Activated T-cell treated with anti-CD3 and anti-CD28 coated beads for 4 hours (primary cell): ENCODE data around the gene JTB.
A peak's percentile ranks its signal among the peaks of the same experiment; 100 is the strongest.
"Not testable (repeated sequence)": the region's sequence is repeated elsewhere in the genome, so short reads cannot be mapped to it uniquely, and the experiment has no call there.

Experiments used
- DNase-seq: peaks from one replicate; pipeline ENCODE4 v3.0.0-alpha.2; 2020

JTB gene

GRCh38 chr1:153977250-153978240, at the start of gene JTB:
JTB (minus strand) TSS chr1:153977674; CDS start chr1:153977252, 422 bp downstream.
- peak; percentile 76 for DNase-seq

- no peak for DNase-seq
Measured at GRCh38 chr1:154019940-154020339, 42.5 kb upstream of the JTB start.

- no peak for DNase-seq
Measured at GRCh38 chr1:154019269-154019668, 41.8 kb upstream of the JTB start.

- DNase-seq: no peak
Measured at GRCh38 chr1:154014154-154014907, 36.9 kb upstream of the JTB start.

- DNase-seq: not testable (repeated sequence)
Measured at GRCh38 chr1:154012543-154012942, 35.1 kb upstream of the JTB start.

GRCh38 chr1:154012129-154012528, 34.7 kb upstream of the JTB start:
- DNase-seq: no peak

GRCh38 chr1:154006136-154006535, 28.7 kb upstream of the JTB start:
- DNase-seq: no peak

GRCh38 chr1:154000420-154000819, 22.9 kb upstream of the JTB start:
- no peak for DNase-seq

- not testable (repeated sequence) for DNase-seq
Measured at GRCh38 chr1:153996882-153997281, 19.4 kb upstream of the JTB start.

- DNase-seq: no peak
Measured at GRCh38 chr1:153995640-153996039, 18.2 kb upstream of the JTB start.

- no peak for DNase-seq
Measured at GRCh38 chr1:153995202-153995601, 17.7 kb upstream of the JTB start.

GRCh38 chr1:153991806-153992205, 14.3 kb upstream of the JTB start:
- DNase-seq: no peak

GRCh38 chr1:153991151-153991630, 13.7 kb upstream of the JTB start:
- no peak for DNase-seq

GRCh38 chr1:153990468-153991150, 13.1 kb upstream of the JTB start, which contains the start of gene RPS27:
RPS27 (plus strand) TSS chr1:153990762; CDS start chr1:153990797, 35 bp downstream.
- peak; percentile 79 for DNase-seq

- no peak for DNase-seq
Measured at GRCh38 chr1:153987621-153988020, 10.1 kb upstream of the JTB start.

GRCh38 chr1:153985941-153986761, 8.7 kb upstream of the JTB start, which contains the start of gene RAB13:
RAB13 (minus strand) TSS chr1:153986339; CDS start chr1:153986236, 103 bp downstream.
- DNase-seq: no peak

GRCh38 chr1:153985341-153985912, 8.0 kb upstream of the JTB start:
- peak; percentile 39 for DNase-seq

- no peak for DNase-seq
Measured at GRCh38 chr1:153984123-153984894, 6.8 kb upstream of the JTB start.

- DNase-seq: not testable (repeated sequence)
Measured at GRCh38 chr1:153981735-153982134, 4.3 kb upstream of the JTB start.

GRCh38 chr1:153979091-153979490, 1.6 kb upstream of the JTB start:
- not testable (repeated sequence) for DNase-seq
